Suprapubic skin (tissue), 3 donors: ENCODE data around the gene FASTKD3.

Source experiments
- CTCF ChIP-seq, 2 donors: fragments of 200-600 bp in 1 of 2; fragments of 450-650 bp in 1 of 2; sonication (generic) in 1 of 2; IDR thresholded peaks; one replicate each; pipeline ENCODE4 v1.5.1; 2016 to 2019; ENCODE audit warnings: antibody characterized with exemption in 2 of 2, mild to moderate bottlenecking in 1 of 2, moderate library complexity in 1 of 2
- POLR2AphosphoS5 ChIP-seq, 3 donors: sonication (generic); formaldehyde crosslinking; IDR thresholded peaks; one replicate each; pipeline ENCODE4 v1.6.1; 2017; ENCODE audit warnings: antibody characterized with exemption in 3 of 3

GRCh38 chr5:7852988-7853387, 15.8 kb downstream of the FASTKD3 start:
- TF ChIP-seq CTCF (IDR thresholded peaks at IDR 0.05) (no peak), POLR2AphosphoS5 (IDR thresholded peaks at IDR 0.05) (no peak)
